ENCODE data around the gene CMTM7. TPM values are rescaled to one million over a fixed set of nuclear protein-coding genes. Genes with fewer than 3 reads are reported as not detected.

The CMTM7 gene
- total RNA-seq, 2 donors from 2014 or later = 15.6 to 33.1 TPM

GRCh38 chr3:32452009-32452408 lies 60.4 kb downstream of the CMTM7 start:
- TF ChIP-seq POLR2AphosphoS5 (IDR thresholded peaks at IDR 0.05) (no peak), CTCF (IDR thresholded peaks at IDR 0.05) (no peak), POLR2A (IDR thresholded peaks at IDR 0.05) (no peak)
- no peaks in the 10 kb centered on the region for H3K4me1 ChIP-seq (replicated peaks)
- no peaks in the 10 kb centered on the region for H3K9me3 ChIP-seq
- intact Hi-C loops (cut with DNase I) = no loop called here
- H3K4me3 ChIP-seq = no peak overlapping the region
- 74% methylated on average over 4 of the region's 4 CpGs for WGBS
- no peak for DNase-seq (ENCODE audit: low spot score)
- H3K36me3 ChIP-seq = no peaks in the 10 kb centered on the region
- no peaks in the 10 kb centered on the region for H3K27me3 ChIP-seq (replicated peaks; ENCODE audit: insufficient read depth)
- H3K27ac ChIP-seq = no peak overlapping the region

- H3K4me1 ChIP-seq (replicated peaks) = no peaks in the 10 kb centered on the region
- WGBS = 93% methylated on average over 5 of the region's 5 CpGs
- no peaks in the 10 kb centered on the region for H3K36me3 ChIP-seq
- TF ChIP-seq CTCF (IDR thresholded peaks at IDR 0.05) (no peak), POLR2A (IDR thresholded peaks at IDR 0.05) (no peak), POLR2AphosphoS5 (IDR thresholded peaks at IDR 0.05) (no peak)
- no peak overlapping the region for H3K4me3 ChIP-seq
- DNase-seq (ENCODE audit: low spot score) = no peak
- H3K27me3 ChIP-seq (replicated peaks; ENCODE audit: insufficient read depth) = no peaks in the 10 kb centered on the region
- H3K9me3 ChIP-seq = no peaks in the 10 kb centered on the region
- no peak overlapping the region for H3K27ac ChIP-seq
- intact Hi-C loops (cut with DNase I) = no loop called here
Measured at GRCh38 chr3:32453346-32453745, 61.7 kb downstream of the CMTM7 start.

- no peak for DNase-seq (ENCODE audit: low spot score)
- H3K27ac ChIP-seq = no peak overlapping the region
Measured at GRCh38 chr3:32454111-32454510, 62.5 kb downstream of the CMTM7 start.

DNA sequence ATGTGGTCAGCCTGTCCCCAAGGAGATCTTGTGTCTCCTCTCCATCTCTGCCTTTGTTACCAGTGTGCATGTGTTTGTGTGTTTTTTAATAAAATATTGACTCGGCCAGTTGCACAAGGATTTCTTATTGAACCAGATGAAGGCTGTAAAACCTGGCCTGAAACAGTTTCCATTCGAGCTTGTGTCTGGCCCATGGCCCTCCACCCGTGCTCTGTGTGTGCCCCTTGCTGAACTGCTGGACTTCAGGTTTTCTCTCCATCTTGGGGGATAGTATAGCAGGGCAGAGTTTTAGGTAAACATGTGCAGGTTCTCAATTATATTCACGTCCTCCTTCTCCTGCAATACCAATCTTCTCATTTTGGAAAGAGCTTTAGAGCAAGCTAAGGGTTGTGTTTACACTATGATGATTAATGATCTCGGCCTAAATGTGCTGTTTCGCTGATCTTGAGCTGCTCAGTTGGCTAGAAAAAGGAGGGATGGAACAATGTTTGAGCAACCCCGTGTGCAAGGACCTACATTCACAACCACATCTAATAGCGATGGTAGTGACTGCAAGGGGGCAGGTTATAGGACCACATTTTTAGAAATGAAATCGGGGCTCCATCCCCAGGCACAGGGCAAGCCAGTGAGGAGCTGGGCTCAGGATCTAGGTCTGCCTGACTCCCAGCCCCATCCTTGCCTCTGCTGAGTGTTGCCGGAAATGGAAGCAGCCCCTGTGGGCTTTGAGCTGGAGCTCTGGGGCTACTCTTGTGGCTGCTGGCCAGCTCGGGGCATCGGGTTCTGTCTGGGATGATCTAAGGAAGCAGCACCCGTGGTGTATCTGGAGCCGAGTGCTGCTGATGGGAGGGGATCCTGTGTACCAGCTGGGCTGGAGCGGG lies 63.3 kb downstream of the CMTM7 start:
- no peaks in the 10 kb centered on the region for H3K27me3 ChIP-seq (replicated peaks; ENCODE audit: insufficient read depth)
- TF ChIP-seq POLR2A (IDR thresholded peaks at IDR 0.05) = no peak
- no peak for TF ChIP-seq POLR2AphosphoS5 (IDR thresholded peaks at IDR 0.05)
- no peak for TF ChIP-seq CTCF (IDR thresholded peaks at IDR 0.05)
- H3K27ac ChIP-seq = no peak overlapping the region
- no peaks in the 10 kb centered on the region for H3K36me3 ChIP-seq
- intact Hi-C loops (cut with DNase I) = loop anchor here (5.0 kb wide), 2 partner anchors 48 to 158 kb away; no protein-coding TSS in a partner anchor
- no peak overlapping the region for H3K4me3 ChIP-seq
- no peak for DNase-seq (ENCODE audit: low spot score)
- WGBS = 63% methylated on average over 12 of the region's 15 CpGs
- H3K9me3 ChIP-seq = no peaks in the 10 kb centered on the region
- H3K4me1 ChIP-seq (replicated peaks) = no peaks in the 10 kb centered on the region

More at GRCh38 chr3:32454111-32454510, 62.5 kb downstream of the CMTM7 start:
- TF ChIP-seq POLR2AphosphoS5 (IDR thresholded peaks at IDR 0.05) (no peak), CTCF (IDR thresholded peaks at IDR 0.05) (no peak)
- Histone ChIP-seq H3K36me3 (no peaks in the 10 kb centered on the region), H3K4me3 (no peak overlapping the region), H3K4me1 (replicated peaks) (no peaks in the 10 kb centered on the region), H3K9me3 (no peaks in the 10 kb centered on the region), H3K27me3 (replicated peaks; ENCODE audit: insufficient read depth) (no peaks in the 10 kb centered on the region)
- intact Hi-C loops (cut with DNase I) = no loop called here
- 86% methylated on average over 5 of the region's 6 CpGs for WGBS
